WTC11 (cell line): Measurements from ENCODE around the gene ZNF487.
"Not testable (repeated sequence)": the region's sequence is repeated elsewhere in the genome, so short reads cannot be mapped to it uniquely, and the experiment has no call there.

ENCODE experiments used
- ATF6 ChIP-seq: sonication (generic); formaldehyde crosslinking; IDR thresholded peaks from 2 replicates; pipeline ENCODE4 v1.8.1; 2023; ENCODE audit warnings: mild to moderate bottlenecking, missing genetic modification reagents
- CREM ChIP-seq: sonication (generic); formaldehyde crosslinking; IDR thresholded peaks from 2 replicates; pipeline ENCODE4 v1.8.1; 2022; ENCODE audit warnings: mild to moderate bottlenecking, missing genetic modification reagents, moderate library complexity
- CTCF ChIP-seq: fragments of 200-600 bp; IDR thresholded peaks from 2 replicates; pipeline ENCODE4 v1.8.0; 2022; ENCODE audit warnings: antibody characterized with exemption
- E2F4 ChIP-seq: sonication (generic); formaldehyde crosslinking; IDR thresholded peaks from 2 replicates; pipeline ENCODE4 v1.8.1; 2022; ENCODE audit warnings: low read depth, mild to moderate bottlenecking, moderate library complexity, missing genetic modification reagents, borderline replicate concordance
- E2F5 ChIP-seq: sonication (generic); formaldehyde crosslinking; IDR thresholded peaks from 2 replicates; pipeline ENCODE4 v1.8.1; 2022; ENCODE audit warnings: mild to moderate bottlenecking, moderate library complexity, missing genetic modification reagents
- FOXJ3 ChIP-seq: sonication (generic); formaldehyde crosslinking; IDR thresholded peaks from 2 replicates; pipeline ENCODE4 v1.9.0; 2021; ENCODE audit warnings: missing genetic modification reagents, mild to moderate bottlenecking, borderline replicate concordance
- GABPB1 ChIP-seq: sonication (generic); formaldehyde crosslinking; IDR thresholded peaks from 2 replicates; pipeline ENCODE4 v1.8.1; 2023; ENCODE audit warnings: mild to moderate bottlenecking, missing genetic modification reagents
- HMGXB4 ChIP-seq: sonication (generic); formaldehyde crosslinking; IDR thresholded peaks from 2 replicates; pipeline ENCODE4 v1.8.1; 2023; ENCODE audit warnings: mild to moderate bottlenecking, moderate library complexity, missing genetic modification reagents
- JUN ChIP-seq: sonication (generic); formaldehyde crosslinking; IDR thresholded peaks from 2 replicates; pipeline ENCODE4 v1.8.0; 2023; ENCODE audit warnings: mild to moderate bottlenecking, missing genetic modification reagents
- OVOL2 ChIP-seq: fragments of 250-450 bp; sonication (Bioruptor Pico); IDR thresholded peaks from 2 replicates; pipeline ENCODE4 v1.9.0; 2021; ENCODE audit warnings: mild to moderate bottlenecking, borderline replicate concordance
- RELA ChIP-seq: sonication (generic); formaldehyde crosslinking; IDR thresholded peaks from 2 replicates; pipeline ENCODE4 v1.8.1; 2022; ENCODE audit warnings: missing genetic modification reagents, mild to moderate bottlenecking, borderline replicate concordance
- RORB ChIP-seq: fragments of 250-450 bp; sonication (Bioruptor Pico); IDR thresholded peaks from 2 replicates; pipeline ENCODE4 v1.9.0; 2021; ENCODE audit warnings: mild to moderate bottlenecking
- ZNF138 ChIP-seq: sonication (generic); formaldehyde crosslinking; conservative IDR thresholded peaks from 2 replicates; pipeline ENCODE4 v1.8.1; 2022; ENCODE audit warnings: mild to moderate bottlenecking, moderate library complexity, missing genetic modification reagents

- not testable (repeated sequence) for TF ChIP-seq E2F4 (CRISPR knock-in tag); CTCF; JUN (CRISPR knock-in tag); FOXJ3 (CRISPR knock-in tag); E2F5 (CRISPR knock-in tag); OVOL2 (CRISPR knock-in tag); RORB (CRISPR knock-in tag); CREM (CRISPR knock-in tag); HMGXB4 (CRISPR knock-in tag); ATF6 (CRISPR knock-in tag); ZNF138 (CRISPR knock-in tag); GABPB1; RELA (CRISPR knock-in tag)
Observed at GRCh38 chr10:43426476-43426875, 10.4 kb upstream of the ZNF487 start.
